IMR-90 (cell line): ENCODE measurements around the gene CTSH. TPM values are rescaled to one million over a fixed set of nuclear protein-coding genes. Genes with fewer than 3 reads are reported as not detected.

Experiments used
- ATAC-seq: fragments of 200-7000 bp; cut with Tn5 transposase; 2 replicates; pipeline ENCODE4 v1.9.1; 2020; ENCODE audit warnings: low read depth, mild to moderate bottlenecking, moderate library complexity
- BruUV-seq: library from RNA; stranded (reverse); fragments of 400-500 nt; replicated peaks from 2 replicates; lab custom pipeline; 2021; lab: Mats Ljungman, UMichigan
- CTCF ChIA-PET: fragments of 300-600 bp; formaldehyde crosslinking; extraction: SDS; loops from one replicate; lab custom pipeline; 2021; ENCODE audit warnings: antibody characterized with exemption; lab: Yijun Ruan, JAX
- POLR2A ChIA-PET: fragments of 300-600 bp; sonication (Branson Sonifier 250); formaldehyde crosslinking; loops from one replicate; lab custom pipeline; 2022; ENCODE audit warnings: antibody characterized with exemption; ENCODE audit not compliant: unreplicated experiment; lab: Charles Lee
- DNase-seq: peaks from one replicate; pipeline ENCODE4 v3.0.0; 2013
- H2AFZ ChIP-seq: replicated peaks from 2 replicates; pipeline ENCODE3; 2013; ENCODE audit warnings: low read length, mild to moderate bottlenecking; ENCODE audit not compliant: poor library complexity
- H2AK5ac ChIP-seq: 2 replicates; pipeline ENCODE4 v1.6.1; 2013; ENCODE audit warnings: low read depth, low read length, inconsistent platforms
- H2AK9ac ChIP-seq: replicated peaks from 2 replicates; pipeline ENCODE3; 2013; ENCODE audit warnings: mild to moderate bottlenecking, low read depth, low read length, moderate library complexity; ENCODE audit not compliant: poor library complexity
- H2BK120ac ChIP-seq: 2 replicates; pipeline ENCODE4 v1.6.1; 2013; ENCODE audit warnings: low read depth, low read length, inconsistent platforms
- H2BK15ac ChIP-seq: 3 replicates; pipeline ENCODE4 v1.6.1; 2013; ENCODE audit warnings: low read depth, low read length, inconsistent platforms
- H2BK20ac ChIP-seq: 2 replicates; pipeline ENCODE4 v1.6.1; 2013; ENCODE audit warnings: low read depth, mild to moderate bottlenecking, inconsistent platforms, low read length, moderate library complexity
- H2BK5ac ChIP-seq: 2 replicates; pipeline ENCODE4 v1.6.1; 2013; ENCODE audit warnings: mild to moderate bottlenecking, low read depth, low read length, inconsistent platforms; ENCODE audit not compliant: poor library complexity, severe bottlenecking
- H3K14ac ChIP-seq: replicated peaks from 2 replicates; pipeline ENCODE4 v1.6.1; 2013; ENCODE audit warnings: low read depth, low read length, inconsistent platforms
- H3K18ac ChIP-seq: 2 replicates; pipeline ENCODE4 v1.6.1; 2013; ENCODE audit warnings: low read depth, low read length, control low read depth
- H3K23ac ChIP-seq: 2 replicates; pipeline ENCODE4 v1.6.1; 2013; ENCODE audit warnings: low read depth, low read length, inconsistent platforms
- H3K27ac ChIP-seq: 2 replicates; pipeline ENCODE4 v1.5.1; 2013; ENCODE audit warnings: mild to moderate bottlenecking, control low read depth, low read length; ENCODE audit not compliant: insufficient read depth
- H3K27me3 ChIP-seq: 2 replicates; pipeline ENCODE4 v1.6.1; 2013; ENCODE audit warnings: low read length; ENCODE audit not compliant: control insufficient read depth, insufficient read depth
- H3K36me3 ChIP-seq: 2 replicates; pipeline ENCODE4 v1.6.1; 2013; ENCODE audit warnings: low read length, mixed read lengths; ENCODE audit not compliant: control insufficient read depth, insufficient read depth
- H3K4ac ChIP-seq: 2 replicates; pipeline ENCODE4 v1.6.1; 2013; ENCODE audit warnings: low read depth, low read length, inconsistent platforms
- H3K4me1 ChIP-seq: 2 replicates; pipeline ENCODE4 v1.6.1; 2013; ENCODE audit warnings: low read length, mixed read lengths; ENCODE audit not compliant: control insufficient read depth, insufficient read depth
- H3K4me2 ChIP-seq: 2 replicates; pipeline ENCODE4 v1.6.1; 2013; ENCODE audit warnings: low read depth, mild to moderate bottlenecking, control low read depth, low read length, moderate library complexity
- H3K4me3 ChIP-seq: 2 replicates; pipeline ENCODE4 v1.5.1; 2013; ENCODE audit warnings: low read depth, mild to moderate bottlenecking, control low read depth, low read length, moderate library complexity; ENCODE audit not compliant: insufficient read depth
- H3K56ac ChIP-seq: 2 replicates; pipeline ENCODE4 v1.6.1; 2013; ENCODE audit warnings: low read length, inconsistent platforms; ENCODE audit not compliant: insufficient read depth; ENCODE audit errors: extremely low read depth
- H3K79me1 ChIP-seq, 2 experiments: 2 replicates each; pipeline ENCODE4 v1.6.1; 2013; ENCODE audit warnings: low read length in 2 of 2, inconsistent platforms in 1 of 2, low read depth in 1 of 2
- H3K9ac ChIP-seq: 2 replicates; pipeline ENCODE4 v1.6.1; 2013; ENCODE audit warnings: low read depth, low read length, control low read depth
- H3K9me1 ChIP-seq: 2 replicates; pipeline ENCODE4 v1.6.1; 2013; ENCODE audit warnings: low read length, inconsistent platforms; ENCODE audit not compliant: insufficient read depth
- H3K9me3 ChIP-seq: 2 replicates; pipeline ENCODE4 v1.6.1; 2013; ENCODE audit warnings: low read length; ENCODE audit not compliant: control insufficient read depth, insufficient read depth
- H4K20me1 ChIP-seq: 2 replicates; pipeline ENCODE4 v1.6.1; 2013; ENCODE audit warnings: low read length, inconsistent platforms; ENCODE audit not compliant: insufficient read depth
- H4K5ac ChIP-seq: 2 replicates; pipeline ENCODE4 v1.6.1; 2013; ENCODE audit warnings: mild to moderate bottlenecking, low read depth, low read length, control low read depth
- H4K8ac ChIP-seq, 2 experiments: 2 replicates each; pipeline ENCODE4 v1.6.1; 2013; ENCODE audit warnings: low read depth in 2 of 2, low read length in 2 of 2, control low read depth in 1 of 2, inconsistent platforms in 1 of 2
- H4K91ac ChIP-seq: 2 replicates; pipeline ENCODE4 v1.6.1; 2013; ENCODE audit warnings: low read depth, low read length, inconsistent platforms; ENCODE audit not compliant: insufficient read depth
- BHLHE40 ChIP-seq: fragments of 150-350 bp; IDR thresholded peaks from 2 replicates; pipeline ENCODE4 v1.6.1; 2016; ENCODE audit warnings: mild to moderate bottlenecking, low read depth, low read length
- CEBPB ChIP-seq: IDR thresholded peaks from 2 replicates; pipeline ENCODE4 v1.6.1; 2012; ENCODE audit warnings: low read depth, low read length, improper control_type of control experiment
- CHD1 ChIP-seq: IDR thresholded peaks from 2 replicates; pipeline ENCODE4 v1.6.1; 2012; ENCODE audit warnings: low read depth, low read length, improper control_type of control experiment
- CTCF ChIP-seq: conservative IDR thresholded peaks from 2 replicates; pipeline ENCODE4 v1.5.1; 2012; ENCODE audit warnings: mild to moderate bottlenecking, low read depth, low read length, improper control_type of control experiment
- FOS ChIP-seq: fragments of 150-350 bp; IDR thresholded peaks from 2 replicates; pipeline ENCODE4 v1.6.1; 2016; ENCODE audit warnings: low read depth, low read length
- MAFK ChIP-seq: IDR thresholded peaks from 2 replicates; pipeline ENCODE4 v1.6.1; 2012; ENCODE audit warnings: low read depth, low read length, improper control_type of control experiment
- MAZ ChIP-seq: IDR thresholded peaks from 2 replicates; pipeline ENCODE4 v1.6.1; 2012; ENCODE audit warnings: low read depth, mild to moderate bottlenecking, low read length, improper control_type of control experiment, moderate library complexity, borderline replicate concordance
- MXI1 ChIP-seq: IDR thresholded peaks from 2 replicates; pipeline ENCODE4 v1.6.1; 2012; ENCODE audit warnings: low read depth, mild to moderate bottlenecking, low read length, moderate library complexity, borderline replicate concordance
- NFE2L2 ChIP-seq: fragments of 150-350 bp; IDR thresholded peaks from 2 replicates; pipeline ENCODE4 v1.6.1; 2016; ENCODE audit warnings: low read depth, mild to moderate bottlenecking, low read length
- POLR2A ChIP-seq: IDR thresholded peaks from 2 replicates; pipeline ENCODE4 v1.6.1; 2012; ENCODE audit warnings: mild to moderate bottlenecking, low read depth, low read length
- RAD21 ChIP-seq: IDR thresholded peaks from 2 replicates; pipeline ENCODE4 v1.6.1; 2012; ENCODE audit warnings: low read length, improper control_type of control experiment
- SMC3 ChIP-seq: fragments of 150-350 bp; IDR thresholded peaks from 2 replicates; pipeline ENCODE4 v1.6.1; 2016; ENCODE audit warnings: low read depth, mild to moderate bottlenecking, antibody characterized with exemption, low read length, moderate library complexity
- WGBS, 2 experiments: methylation state at CpG; one replicate each; pipeline versions ENCODE4 v1.1.5 to v1.1.7; 2013; ENCODE audit warnings: missing lambda C conversion rate in 2 of 2; ENCODE audit not compliant: insufficient read length in 1 of 2; ENCODE audit errors: extremely low coverage in 2 of 2; 5-methylcytosine and 5-hydroxymethylcytosine counted together
- dilution Hi-C: fragments of 300-500 bp; cut with HindIII; formaldehyde crosslinking; loops from one replicate; pipeline ENCODE4 v1.14.3; 2018; ENCODE audit warnings: low sequenced_read_pairs; ENCODE audit not compliant: unreplicated experiment
- in situ Hi-C: fragments of 300-500 bp; cut with MboI; formaldehyde crosslinking; loops from 3 replicates; pipeline ENCODE4 v1.14.3; 2019; ENCODE audit warnings: low sequenced_read_pairs, inconsistent platforms, mixed read lengths
- intact Hi-C: fragments of 100-400 bp; cut with micrococcal nuclease; formaldehyde crosslinking; loops from 2 replicates; pipeline ENCODE4 v1.10.0; 2022
- polyA plus RNA-seq, 3 experiments: library from polyadenylated mRNA; depleted of rRNA; stranded (reverse); fragments of >200 nt; gene quantifications; 2 replicates each; pipeline ENCODE4 v1.2.3, GENCODE V29; 2012; ENCODE audit warnings: low replicate concordance in 1 of 3
- total RNA-seq: library from RNA; depleted of rRNA; stranded (reverse); fragments of >200 nt; gene quantifications from 2 replicates; pipeline ENCODE4 v1.2.3, GENCODE V29; 2012
- TF ChIP-seq, protein P1 (sequence below): fragments of 150-350 bp; IDR thresholded peaks from 2 replicates; pipeline ENCODE4 v1.6.1; 2017; ENCODE audit warnings: mild to moderate bottlenecking, antibody characterized with exemption, low read length, low read depth
- TF ChIP-seq, protein P2 (sequence below): fragments of 150-350 bp; IDR thresholded peaks from 2 replicates; pipeline ENCODE4 v1.6.1; 2016; ENCODE audit warnings: low read depth, mild to moderate bottlenecking, low read length, moderate library complexity, borderline replicate concordance

CTSH gene
- total and polyA plus RNA-seq, 2 of the 4 experiments (the other 2 are of a cell fraction) = 11.7 to 13.9 TPM

DNA sequence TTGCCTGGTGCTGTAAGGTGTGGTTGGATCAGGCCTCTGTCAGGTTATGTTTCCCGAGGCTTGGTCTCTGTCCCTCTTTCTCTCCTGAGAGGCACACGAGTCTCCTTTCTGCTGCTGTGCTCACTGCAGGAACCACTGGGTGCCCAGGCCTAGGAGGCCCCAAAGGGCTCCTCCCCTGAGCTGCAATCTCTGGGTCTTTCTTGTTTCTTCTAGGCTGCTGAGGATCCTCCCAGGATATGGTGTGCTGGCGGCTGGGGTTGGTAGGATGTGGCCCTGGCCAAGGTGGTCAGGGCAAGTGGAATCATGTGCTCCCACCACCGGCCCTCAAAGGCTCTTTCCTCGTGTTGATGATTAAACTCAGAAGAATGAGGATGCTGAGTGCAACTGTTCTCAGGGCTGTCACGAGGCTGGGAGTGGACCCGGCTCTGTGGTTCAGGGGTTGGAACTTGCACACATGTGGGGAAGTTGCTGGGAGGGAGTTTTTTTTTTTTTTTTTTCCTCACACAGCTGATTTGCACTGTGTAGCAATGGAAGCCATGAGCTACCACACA, 43.6 kb upstream of the CTSH start:
- Histone ChIP-seq H2BK15ac (peak overlapping the region; percentile 100), H3K79me1 (no peaks in the 10 kb centered on the region; a peak in 1 of 4 replicates), H2AK5ac (peak overlapping the region; percentile 98), H3K27me3 (no peaks in the 10 kb centered on the region; the same call in 1 of the 2 replicates), H3K56ac (peak overlapping the region; percentile 63; the same call in 1 of the 2 replicates), H2BK120ac (peak overlapping the region; percentile 99), H3K23ac (peak overlapping the region; percentile 90), H3K4me1 (peaks cover 26% of the 10 kb centered on the region), H2AK9ac (peak overlapping the region; percentile 99), H3K4me2 (no peak overlapping the region), H3K4me3 (no peak overlapping the region), H4K8ac (peak overlapping the region; percentile 85 to 98), H3K27ac (peak overlapping the region; percentile 77), H4K5ac (peak overlapping the region; percentile 96), H3K36me3 (no peaks in the 10 kb centered on the region), H2BK5ac (peak overlapping the region; percentile 81), H4K91ac (peak overlapping the region; percentile 99), H2BK20ac (peak overlapping the region; percentile 98), H3K4ac (peak overlapping the region; percentile 99), H3K9ac (0 out of 2 replicates have a peak overlapping the region, but pooled peaks have one; percentile 23), H4K20me1 (no peaks in the 10 kb centered on the region), H3K9me3 (no peaks in the 10 kb centered on the region), H3K18ac (peak overlapping the region; percentile 96), H3K14ac (peak overlapping the region; percentile 98), H2AFZ (peak overlapping the region; percentile 89), H3K9me1 (peaks cover 27% of the 10 kb centered on the region)
- TF ChIP-seq CEBPB (peak; percentile 41; the same call in 1 of the 2 replicates), MAZ (peak; percentile 54; the same call in 1 of the 2 replicates), SMC3 (no peak), BHLHE40 (peak; percentile 75), CHD1 (no peak), MXI1 (peak; percentile 93), NFE2L2 (no peak), POLR2A (no peak), MAFK (0 out of 2 replicates have a peak, but pooled peaks have one; percentile 33), RAD21 (no peak; the same call in 1 of the 2 replicates), FOS (peak; percentile 23; the same call in 1 of the 2 replicates), CTCF (no peak)
- TF ChIP-seq, protein P1, sequence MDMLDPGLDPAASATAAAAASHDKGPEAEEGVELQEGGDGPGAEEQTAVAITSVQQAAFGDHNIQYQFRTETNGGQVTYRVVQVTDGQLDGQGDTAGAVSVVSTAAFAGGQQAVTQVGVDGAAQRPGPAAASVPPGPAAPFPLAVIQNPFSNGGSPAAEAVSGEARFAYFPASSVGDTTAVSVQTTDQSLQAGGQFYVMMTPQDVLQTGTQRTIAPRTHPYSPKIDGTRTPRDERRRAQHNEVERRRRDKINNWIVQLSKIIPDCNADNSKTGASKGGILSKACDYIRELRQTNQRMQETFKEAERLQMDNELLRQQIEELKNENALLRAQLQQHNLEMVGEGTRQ = peak; percentile 80
- TF ChIP-seq, protein P2, sequence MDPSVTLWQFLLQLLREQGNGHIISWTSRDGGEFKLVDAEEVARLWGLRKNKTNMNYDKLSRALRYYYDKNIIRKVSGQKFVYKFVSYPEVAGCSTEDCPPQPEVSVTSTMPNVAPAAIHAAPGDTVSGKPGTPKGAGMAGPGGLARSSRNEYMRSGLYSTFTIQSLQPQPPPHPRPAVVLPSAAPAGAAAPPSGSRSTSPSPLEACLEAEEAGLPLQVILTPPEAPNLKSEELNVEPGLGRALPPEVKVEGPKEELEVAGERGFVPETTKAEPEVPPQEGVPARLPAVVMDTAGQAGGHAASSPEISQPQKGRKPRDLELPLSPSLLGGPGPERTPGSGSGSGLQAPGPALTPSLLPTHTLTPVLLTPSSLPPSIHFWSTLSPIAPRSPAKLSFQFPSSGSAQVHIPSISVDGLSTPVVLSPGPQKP = no peak
- intact Hi-C loops = loop anchor here (1.0 kb wide), 1 partner anchor 37 kb away; no protein-coding TSS in a partner anchor
- 0% methylated on average over 1 of the region's 7 CpGs; no CpG with 5 or more reads in 1 of the 2 experiments for WGBS, 2 experiments
- BruUV-seq = no TSS peak
- peak; percentile 91 for ATAC-seq
- dilution Hi-C loops = no loop called here
- ChIA-PET POLR2A (interaction anchor here (0.6 kb wide), 1 partner anchor 16 kb away, joined by 5 read pairs; no protein-coding TSS in a partner anchor), CTCF (interaction anchor here (0.6 to 1.3 kb wide), 2 partner anchors 19 to 115 kb away, joined by 4 to 6 read pairs; no protein-coding TSS in a partner anchor)
- in situ Hi-C loops = no loop called here
- peak; percentile 99 for DNase-seq
